Cardiac muscle cell (in vitro differentiated cells and primary cell): ENCODE data around the gene CDC42SE2. TPM values are rescaled to one million over a fixed set of nuclear protein-coding genes. Genes with fewer than 3 reads are reported as not detected.

ENCODE experiments used
- DNase-seq, 2 donors: peaks; one replicate each; pipeline versions ENCODE4 v3.0.0 to v3.0.0-alpha.2; 2010 to 2017; ENCODE audit warnings: low read depth in 1 of 2, low spot score in 1 of 2
- H3K27ac ChIP-seq: fragments of 200-600 bp; sonication (generic); 2 replicates; pipeline ENCODE4 v1.5.1; 2016
- H3K27me3 ChIP-seq: fragments of 200-600 bp; sonication (generic); 2 replicates; pipeline ENCODE4 v1.6.0; 2016; ENCODE audit warnings: control low read depth
- H3K36me3 ChIP-seq: fragments of 200-600 bp; sonication (generic); 2 replicates; pipeline ENCODE4 v1.5.1; 2016; ENCODE audit warnings: control low read depth
- H3K4me1 ChIP-seq: fragments of 200-600 bp; sonication (generic); 2 replicates; pipeline ENCODE4 v1.8.1; 2017; ENCODE audit warnings: low read depth, mild to moderate bottlenecking, mixed run types
- H3K4me3 ChIP-seq: fragments of 200-600 bp; sonication (generic); 2 replicates; pipeline ENCODE4 v1.5.1; 2016; ENCODE audit warnings: mild to moderate bottlenecking
- H3K9me3 ChIP-seq: fragments of 200-600 bp; sonication (generic); 2 replicates; pipeline ENCODE4 v1.5.1; 2017; ENCODE audit warnings: low read depth, mild to moderate bottlenecking, control low read depth
- CTCF ChIP-seq: IDR thresholded peaks from 2 replicates; pipeline ENCODE4 v1.5.1; 2012; ENCODE audit warnings: low read depth, mild to moderate bottlenecking, low read length
- polyA plus RNA-seq: library from polyadenylated mRNA; unstranded; fragments of >200 nt; fragmentation: Nextera tagmentation; extraction: Ambion mirVana; gene quantifications from 2 replicates; pipeline ENCODE4 v1.2.1, GENCODE V29; 2016
- total RNA-seq: library from RNA; depleted of rRNA; stranded (reverse); fragments of >200 nt; gene quantifications from 2 replicates; pipeline ENCODE4 v1.2.3, GENCODE V29; 2016

Gene CDC42SE2
- total and polyA plus RNA-seq, 2 experiments from 2014 or later, result 15.2 to 24.1 TPM

- H3K4me1 ChIP-seq, result peaks cover 9% of the 10 kb centered on the region
- no peak for DNase-seq
- no peaks in the 10 kb centered on the region for H3K27me3 ChIP-seq
- no peak overlapping the region for H3K4me3 ChIP-seq
- TF ChIP-seq CTCF, result no peak
- H3K27ac ChIP-seq, result peak overlapping the region; percentile 45
- H3K9me3 ChIP-seq, result no peaks in the 10 kb centered on the region
- H3K36me3 ChIP-seq, result peaks cover 3% of the 10 kb centered on the region
These were observed 123.4 kb downstream of the CDC42SE2 start for GRCh38 chr5:131387255-131387654.

- Histone ChIP-seq H3K27me3 (no peaks in the 10 kb centered on the region), H3K4me3 (no peak overlapping the region), H3K9me3 (no peaks in the 10 kb centered on the region), H3K4me1 (no peaks in the 10 kb centered on the region), H3K36me3 (peaks cover 15% of the 10 kb centered on the region), H3K27ac (no peak overlapping the region)
- no peak for DNase-seq
- no peak for TF ChIP-seq CTCF
These were observed 125.4 kb downstream of the CDC42SE2 start for GRCh38 chr5:131389096-131389868.

- Histone ChIP-seq H3K27ac (no peak overlapping the region), H3K27me3 (no peaks in the 10 kb centered on the region), H3K36me3 (peaks cover 19% of the 10 kb centered on the region), H3K4me1 (no peaks in the 10 kb centered on the region), H3K9me3 (no peaks in the 10 kb centered on the region), H3K4me3 (no peak overlapping the region)
- DNase-seq, result no peak
- no peak for TF ChIP-seq CTCF
These were observed 126.0 kb downstream of the CDC42SE2 start for GRCh38 chr5:131389869-131390265.

GRCh38 chr5:131392466-131393095 lies 128.7 kb downstream of the CDC42SE2 start:
- H3K4me1 ChIP-seq, result no peaks in the 10 kb centered on the region
- no peak overlapping the region for H3K4me3 ChIP-seq
- H3K27me3 ChIP-seq, result no peaks in the 10 kb centered on the region
- H3K36me3 ChIP-seq, result peaks cover 22% of the 10 kb centered on the region
- DNase-seq, result no peak
- no peak for TF ChIP-seq CTCF
- no peak overlapping the region for H3K27ac ChIP-seq
- no peaks in the 10 kb centered on the region for H3K9me3 ChIP-seq

GRCh38 chr5:131393498-131393968 lies 129.7 kb downstream of the CDC42SE2 start:
- no peak for TF ChIP-seq CTCF
- DNase-seq, result peak; percentile 12 to 36
- Histone ChIP-seq H3K4me1 (no peaks in the 10 kb centered on the region), H3K36me3 (peaks cover 22% of the 10 kb centered on the region), H3K27ac (peak overlapping the region; percentile 13), H3K27me3 (no peaks in the 10 kb centered on the region), H3K9me3 (no peaks in the 10 kb centered on the region), H3K4me3 (no peak overlapping the region)
